WTC11 (cell line): ENCODE measurements around the gene CRAT. TPM values are rescaled to one million over a fixed set of nuclear protein-coding genes. Genes with fewer than 3 reads are reported as not detected.

ENCODE experiments used
- ATAC-seq: fragments of 200-7000 bp; cut with Tn5 transposase; 2 replicates; pipeline ENCODE4 v1.10.0; 2021; ENCODE audit warnings: mild to moderate bottlenecking, moderate library complexity
- CTCF ChIA-PET: fragments of 300-600 bp; sonication (Branson Sonifier 250); formaldehyde crosslinking; loops from one replicate; lab custom pipeline; 2021; ENCODE audit warnings: antibody characterized with exemption; lab: Charles Lee
- POLR2A ChIA-PET: fragments of 350-600 bp; sonication (Branson Sonifier 250); formaldehyde crosslinking; loops from one replicate; lab custom pipeline; 2021; ENCODE audit warnings: antibody characterized with exemption; lab: Charles Lee
- DNase-seq: peaks from one replicate; pipeline ENCODE4 v3.0.0; 2021; ENCODE audit warnings: low spot score
- H3K27ac Mint-ChIP-seq: 2 replicates; pipeline ENCODE4 v1.8.0; 2021; ENCODE audit warnings: mixed read lengths
- H3K27me3 Mint-ChIP-seq: 2 replicates; pipeline ENCODE4 v1.8.0; 2021; ENCODE audit warnings: low read depth, mild to moderate bottlenecking, moderate library complexity, mixed read lengths
- H3K36me3 Mint-ChIP-seq: 2 replicates; pipeline ENCODE4 v1.8.0; 2021; ENCODE audit warnings: mixed read lengths
- H3K4me1 Mint-ChIP-seq: 2 replicates; pipeline ENCODE4 v1.8.0; 2022; ENCODE audit warnings: mixed read lengths
- H3K4me3 Mint-ChIP-seq: 2 replicates; pipeline ENCODE4 v1.8.0; 2021; ENCODE audit warnings: mild to moderate bottlenecking, moderate library complexity, mixed read lengths
- H3K9me3 Mint-ChIP-seq: 2 replicates; pipeline ENCODE4 v1.8.0; 2021; ENCODE audit warnings: mixed read lengths
- GABPB1 ChIP-seq: sonication (generic); formaldehyde crosslinking; IDR thresholded peaks from 2 replicates; pipeline ENCODE4 v1.8.1; 2023; ENCODE audit warnings: mild to moderate bottlenecking, missing genetic modification reagents
- NFATC4 ChIP-seq: fragments of 250-450 bp; sonication (Bioruptor Pico); IDR thresholded peaks from 2 replicates; pipeline ENCODE4 v1.9.0; 2021; ENCODE audit warnings: mild to moderate bottlenecking
- RORB ChIP-seq: fragments of 250-450 bp; sonication (Bioruptor Pico); IDR thresholded peaks from 2 replicates; pipeline ENCODE4 v1.9.0; 2021; ENCODE audit warnings: mild to moderate bottlenecking
- SOX15 ChIP-seq: fragments of 250-450 bp; sonication (Bioruptor Pico); IDR thresholded peaks from 2 replicates; pipeline ENCODE4 v1.9.0; 2021; ENCODE audit warnings: mild to moderate bottlenecking
- TEAD1 ChIP-seq: sonication (generic); formaldehyde crosslinking; IDR thresholded peaks from 2 replicates; pipeline ENCODE4 v1.8.0; 2022; ENCODE audit warnings: mild to moderate bottlenecking, missing genetic modification reagents
- ZNF138 ChIP-seq: sonication (generic); formaldehyde crosslinking; conservative IDR thresholded peaks from 2 replicates; pipeline ENCODE4 v1.8.1; 2022; ENCODE audit warnings: mild to moderate bottlenecking, moderate library complexity, missing genetic modification reagents
- ZNF219 ChIP-seq: sonication (generic); formaldehyde crosslinking; IDR thresholded peaks from 2 replicates; pipeline ENCODE4 v1.8.0; 2023; ENCODE audit warnings: missing genetic modification reagents, mild to moderate bottlenecking, borderline replicate concordance
- ZNF396 ChIP-seq: fragments of 250-450 bp; sonication (Bioruptor Pico); IDR thresholded peaks from 2 replicates; pipeline ENCODE4 v1.8.0; 2021; ENCODE audit warnings: mild to moderate bottlenecking, moderate library complexity, borderline replicate concordance
- ZNF671 ChIP-seq: fragments of 250-450 bp; sonication (Bioruptor Pico); IDR thresholded peaks from 2 replicates; pipeline ENCODE4 v1.8.0; 2021; ENCODE audit warnings: mild to moderate bottlenecking
- total RNA-seq: library from RNA; stranded (reverse); gene quantifications from 3 replicates; pipeline ENCODE4 v1.2.3, GENCODE V29; 2021
- TF ChIP-seq, protein P1 (sequence below): sonication (generic); formaldehyde crosslinking; conservative IDR thresholded peaks from 2 replicates; pipeline ENCODE4 v1.8.1; 2023; ENCODE audit warnings: mild to moderate bottlenecking, low read depth, missing genetic modification reagents, moderate library complexity
- TF ChIP-seq, protein P2 (sequence below): sonication (generic); formaldehyde crosslinking; IDR thresholded peaks from 2 replicates; pipeline ENCODE4 v1.8.1; 2022; ENCODE audit warnings: mild to moderate bottlenecking, moderate library complexity, missing genetic modification reagents
- TF ChIP-seq, protein P3 (sequence below): sonication (generic); formaldehyde crosslinking; IDR thresholded peaks from 2 replicates; pipeline ENCODE4 v1.8.0; 2023; ENCODE audit warnings: mild to moderate bottlenecking, missing genetic modification reagents

Gene CRAT
- total RNA-seq, 1 experiment from 2014 or later: 17.2 TPM

DNA sequence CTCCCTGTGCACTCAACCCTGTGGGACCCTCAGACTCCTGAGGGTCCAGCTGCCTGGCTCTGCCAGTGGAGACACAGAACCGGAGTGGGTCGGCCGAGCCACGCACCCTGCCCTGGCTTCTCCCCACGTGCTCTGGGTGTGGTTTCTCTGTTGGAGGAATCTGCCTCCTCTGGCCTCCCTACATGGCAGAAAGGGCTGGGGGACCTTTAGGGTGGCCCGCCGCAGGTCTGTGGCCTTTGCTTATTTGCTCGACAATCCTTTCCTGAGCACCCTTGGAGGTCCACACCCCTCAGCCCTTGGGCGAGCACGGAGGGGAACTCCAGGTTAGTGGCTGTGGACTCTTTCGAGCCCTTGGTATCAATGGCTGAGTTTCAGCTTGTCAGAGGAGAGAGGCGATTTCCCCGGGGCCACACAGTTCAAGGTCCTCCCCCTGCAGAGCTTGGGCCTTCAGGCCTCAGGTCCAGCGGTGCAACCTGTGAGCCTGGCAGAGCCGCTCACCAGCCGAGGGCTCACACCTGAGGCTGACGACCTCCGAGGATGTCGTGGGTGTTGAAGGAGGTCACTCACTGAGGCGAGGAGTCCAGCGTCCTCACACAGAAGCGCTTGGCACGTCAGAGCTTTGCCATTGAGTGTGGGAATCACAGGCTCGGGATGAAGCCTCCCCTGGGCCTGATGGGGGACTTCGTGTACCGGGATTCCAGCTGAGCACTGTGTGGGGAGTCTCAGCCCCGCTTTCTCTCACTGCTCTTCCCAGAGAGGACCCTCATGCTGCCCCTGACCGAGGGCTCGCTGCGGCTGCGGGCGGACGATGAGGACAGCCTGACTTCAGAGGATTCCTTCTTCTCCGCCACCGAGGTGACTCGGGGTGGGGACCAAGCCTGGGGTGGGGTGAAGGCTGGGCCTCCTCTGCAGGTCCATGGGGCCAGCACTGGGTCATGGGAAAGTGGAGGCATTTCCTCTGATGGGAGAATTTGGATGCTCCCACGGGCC is 50.5 kb downstream of the CRAT start:
- no peak for DNase-seq
- TF ChIP-seq RORB (CRISPR knock-in tag): no peak
- TF ChIP-seq GABPB1: no peak
- TF ChIP-seq, all 79 proteins: peak for 0
- POLR2A ChIA-PET: interaction anchor here (0.6 kb wide), 1 partner anchor 17 kb away, joined by 6 read pairs; no protein-coding TSS in a partner anchor
- H3K9me3 Mint-ChIP-seq: no peaks in the 10 kb centered on the region
- H3K36me3 Mint-ChIP-seq: peaks cover 12% of the 10 kb centered on the region
- H3K27me3 Mint-ChIP-seq: no peaks in the 10 kb centered on the region
- no peak overlapping the region for H3K27ac Mint-ChIP-seq
- no peak overlapping the region for H3K4me3 Mint-ChIP-seq
- CTCF ChIA-PET: no interaction called here
- ATAC-seq: no peak
- no peaks in the 10 kb centered on the region for H3K4me1 Mint-ChIP-seq

DNA sequence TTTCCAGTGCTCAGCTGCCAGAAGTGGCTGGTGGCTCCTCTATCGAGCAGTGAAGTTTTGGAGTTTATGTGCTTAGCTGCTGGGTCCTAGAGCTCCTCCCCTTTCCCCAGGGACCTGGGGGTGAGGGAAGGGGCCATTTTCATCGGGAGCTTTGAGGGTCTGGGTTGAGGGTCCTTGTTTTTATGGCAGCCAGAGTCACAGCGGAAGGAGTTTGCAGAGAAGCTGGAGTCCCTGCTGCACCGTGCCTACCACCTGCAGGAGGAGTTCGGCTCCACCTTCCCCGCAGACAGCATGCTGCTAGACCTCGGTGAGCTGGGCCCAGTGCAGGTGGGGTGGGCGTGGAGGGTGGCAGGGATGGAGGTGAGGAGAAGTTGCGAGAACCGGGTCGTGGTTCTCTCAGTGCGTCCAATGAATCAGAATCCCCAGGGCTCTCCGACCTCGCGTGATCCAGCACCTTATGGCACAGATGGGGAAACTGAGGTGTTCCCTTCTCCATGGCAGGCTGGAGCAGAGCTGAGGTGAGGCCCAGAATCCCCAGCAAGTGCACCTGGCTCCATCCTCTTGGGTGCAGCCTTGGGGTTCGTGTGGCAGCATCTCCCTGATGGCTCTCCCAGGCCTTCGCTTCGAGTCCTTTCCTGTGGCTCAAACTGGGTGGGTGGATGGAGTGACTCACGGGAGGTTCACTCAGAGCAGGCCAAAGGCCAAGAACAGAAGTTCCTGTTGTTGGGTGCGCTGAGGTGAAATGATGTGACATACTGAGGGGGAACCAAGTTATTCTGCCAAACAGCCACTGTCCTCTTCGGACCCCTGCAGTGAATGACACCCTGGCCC is 51.4 kb downstream of the CRAT start:
- ChIA-PET POLR2A (interaction anchor here (0.6 kb wide), 1 partner anchor 16 kb away, joined by 6 read pairs; no protein-coding TSS in a partner anchor), CTCF (no interaction called here)
- H3K36me3 Mint-ChIP-seq: peaks cover 9% of the 10 kb centered on the region
- ATAC-seq: no peak
- no peak for DNase-seq
- no peaks in the 10 kb centered on the region for H3K4me1 Mint-ChIP-seq
- no peak overlapping the region for H3K4me3 Mint-ChIP-seq
- H3K9me3 Mint-ChIP-seq: no peaks in the 10 kb centered on the region
- TF ChIP-seq TEAD1 (CRISPR knock-in tag) (no peak), ZNF396 (no peak), ZNF219 (no peak), SOX15 (CRISPR knock-in tag) (no peak), ZNF138 (CRISPR knock-in tag) (no peak), ZNF671 (no peak)
- TF ChIP-seq, protein P1, sequence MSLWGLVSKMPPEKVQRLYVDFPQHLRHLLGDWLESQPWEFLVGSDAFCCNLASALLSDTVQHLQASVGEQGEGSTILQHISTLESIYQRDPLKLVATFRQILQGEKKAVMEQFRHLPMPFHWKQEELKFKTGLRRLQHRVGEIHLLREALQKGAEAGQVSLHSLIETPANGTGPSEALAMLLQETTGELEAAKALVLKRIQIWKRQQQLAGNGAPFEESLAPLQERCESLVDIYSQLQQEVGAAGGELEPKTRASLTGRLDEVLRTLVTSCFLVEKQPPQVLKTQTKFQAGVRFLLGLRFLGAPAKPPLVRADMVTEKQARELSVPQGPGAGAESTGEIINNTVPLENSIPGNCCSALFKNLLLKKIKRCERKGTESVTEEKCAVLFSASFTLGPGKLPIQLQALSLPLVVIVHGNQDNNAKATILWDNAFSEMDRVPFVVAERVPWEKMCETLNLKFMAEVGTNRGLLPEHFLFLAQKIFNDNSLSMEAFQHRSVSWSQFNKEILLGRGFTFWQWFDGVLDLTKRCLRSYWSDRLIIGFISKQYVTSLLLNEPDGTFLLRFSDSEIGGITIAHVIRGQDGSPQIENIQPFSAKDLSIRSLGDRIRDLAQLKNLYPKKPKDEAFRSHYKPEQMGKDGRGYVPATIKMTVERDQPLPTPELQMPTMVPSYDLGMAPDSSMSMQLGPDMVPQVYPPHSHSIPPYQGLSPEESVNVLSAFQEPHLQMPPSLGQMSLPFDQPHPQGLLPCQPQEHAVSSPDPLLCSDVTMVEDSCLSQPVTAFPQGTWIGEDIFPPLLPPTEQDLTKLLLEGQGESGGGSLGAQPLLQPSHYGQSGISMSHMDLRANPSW (CRISPR knock-in tag): no peak
- TF ChIP-seq, protein P2, sequence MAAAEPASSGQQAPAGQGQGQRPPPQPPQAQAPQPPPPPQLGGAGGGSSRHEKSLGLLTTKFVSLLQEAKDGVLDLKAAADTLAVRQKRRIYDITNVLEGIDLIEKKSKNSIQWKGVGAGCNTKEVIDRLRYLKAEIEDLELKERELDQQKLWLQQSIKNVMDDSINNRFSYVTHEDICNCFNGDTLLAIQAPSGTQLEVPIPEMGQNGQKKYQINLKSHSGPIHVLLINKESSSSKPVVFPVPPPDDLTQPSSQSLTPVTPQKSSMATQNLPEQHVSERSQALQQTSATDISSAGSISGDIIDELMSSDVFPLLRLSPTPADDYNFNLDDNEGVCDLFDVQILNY: no peak
- TF ChIP-seq, protein P3, sequence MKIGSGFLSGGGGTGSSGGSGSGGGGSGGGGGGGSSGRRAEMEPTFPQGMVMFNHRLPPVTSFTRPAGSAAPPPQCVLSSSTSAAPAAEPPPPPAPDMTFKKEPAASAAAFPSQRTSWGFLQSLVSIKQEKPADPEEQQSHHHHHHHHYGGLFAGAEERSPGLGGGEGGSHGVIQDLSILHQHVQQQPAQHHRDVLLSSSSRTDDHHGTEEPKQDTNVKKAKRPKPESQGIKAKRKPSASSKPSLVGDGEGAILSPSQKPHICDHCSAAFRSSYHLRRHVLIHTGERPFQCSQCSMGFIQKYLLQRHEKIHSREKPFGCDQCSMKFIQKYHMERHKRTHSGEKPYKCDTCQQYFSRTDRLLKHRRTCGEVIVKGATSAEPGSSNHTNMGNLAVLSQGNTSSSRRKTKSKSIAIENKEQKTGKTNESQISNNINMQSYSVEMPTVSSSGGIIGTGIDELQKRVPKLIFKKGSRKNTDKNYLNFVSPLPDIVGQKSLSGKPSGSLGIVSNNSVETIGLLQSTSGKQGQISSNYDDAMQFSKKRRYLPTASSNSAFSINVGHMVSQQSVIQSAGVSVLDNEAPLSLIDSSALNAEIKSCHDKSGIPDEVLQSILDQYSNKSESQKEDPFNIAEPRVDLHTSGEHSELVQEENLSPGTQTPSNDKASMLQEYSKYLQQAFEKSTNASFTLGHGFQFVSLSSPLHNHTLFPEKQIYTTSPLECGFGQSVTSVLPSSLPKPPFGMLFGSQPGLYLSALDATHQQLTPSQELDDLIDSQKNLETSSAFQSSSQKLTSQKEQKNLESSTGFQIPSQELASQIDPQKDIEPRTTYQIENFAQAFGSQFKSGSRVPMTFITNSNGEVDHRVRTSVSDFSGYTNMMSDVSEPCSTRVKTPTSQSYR (CRISPR knock-in tag): no peak
- H3K27me3 Mint-ChIP-seq: no peaks in the 10 kb centered on the region
- no peak overlapping the region for H3K27ac Mint-ChIP-seq

DNA sequence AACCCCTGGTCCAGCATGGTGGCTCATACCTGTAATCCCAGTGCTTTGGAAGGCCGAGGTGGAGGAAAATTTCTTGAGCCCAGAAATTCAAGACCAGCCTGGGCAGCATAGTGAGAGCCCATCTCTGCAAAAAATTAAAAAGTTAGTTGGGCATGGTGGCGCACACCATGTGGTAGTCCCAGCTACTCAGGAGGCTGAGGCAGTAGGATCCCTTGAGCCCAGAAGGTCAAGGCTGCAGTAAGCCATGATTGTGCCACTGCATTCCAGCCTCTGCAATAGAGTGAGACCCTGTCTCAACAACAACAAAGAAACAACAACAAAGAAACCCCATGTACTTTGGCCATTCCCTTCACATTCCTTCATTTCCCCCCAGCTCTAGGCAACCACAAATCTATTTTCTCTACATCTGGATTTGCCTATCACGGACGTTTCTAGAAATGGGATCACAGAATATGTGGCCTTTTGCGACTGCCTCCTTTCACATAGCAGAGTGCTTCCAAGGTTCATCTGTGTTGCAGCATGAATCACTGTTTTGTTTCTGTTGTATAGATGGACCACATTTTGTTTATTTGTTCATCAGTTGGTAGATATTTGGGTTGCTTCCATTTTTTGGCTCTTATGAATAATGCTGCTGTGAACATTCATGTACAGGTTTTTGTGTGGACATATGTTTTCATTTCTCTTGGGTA is 56.3 kb downstream of the CRAT start:
- no peak overlapping the region for H3K4me3 Mint-ChIP-seq
- no peak for ATAC-seq
- no peak for DNase-seq
- ChIA-PET POLR2A (interaction anchor here (0.6 kb wide), 1 partner anchor 45 kb away, joined by 3 read pairs; no protein-coding TSS in a partner anchor), CTCF (no interaction called here)
- no peaks in the 10 kb centered on the region for H3K27me3 Mint-ChIP-seq
- peaks cover 8% of the 10 kb centered on the region for H3K36me3 Mint-ChIP-seq
- no peaks in the 10 kb centered on the region for H3K4me1 Mint-ChIP-seq
- no peak for TF ChIP-seq NFATC4
- peak overlapping the region; percentile 16; the same call in 1 of the 2 replicates for H3K27ac Mint-ChIP-seq
- no peaks in the 10 kb centered on the region for H3K9me3 Mint-ChIP-seq
